Lower leg skin (tissue), 4 donors: ENCODE data around the gene DSPP. TPM values are rescaled to one million over a fixed set of nuclear protein-coding genes. Genes with fewer than 3 reads are reported as not detected.

Experiments used
- DNase-seq, 2 donors: peaks; one replicate each; pipeline ENCODE4 v3.0.0-alpha.2; 2019; ENCODE audit warnings: low spot score in 2 of 2
- H3K4me3 ChIP-seq: fragments of 200-600 bp; sonication (generic); 2 replicates; pipeline ENCODE4 v1.5.1; 2017; ENCODE audit warnings: mild to moderate bottlenecking, low read depth; ENCODE audit not compliant: poor library complexity, severe bottlenecking
- POLR2A ChIP-seq, 2 donors: fragments of 450-650 bp; IDR thresholded peaks; one replicate each; pipeline ENCODE4 v1.6.1; 2016 to 2017; ENCODE audit warnings: antibody characterized with exemption in 2 of 2, mild to moderate bottlenecking in 1 of 2, moderate library complexity in 1 of 2
- WGBS, 2 donors: methylation state at CpG; one replicate each; pipeline ENCODE4 v1.1.5; 2018; 5-methylcytosine and 5-hydroxymethylcytosine counted together
- intact Hi-C: fragments of 100-400 bp; cut with DNase I; formaldehyde crosslinking; loops from one replicate; pipeline ENCODE4 v1.15.0; 2023; ENCODE audit warnings: low total_unique reads
- total RNA-seq, 4 donors: library from RNA; depleted of rRNA; stranded (reverse); fragments of >200 nt; gene quantifications; one replicate each; pipeline ENCODE4 v1.1.0, GENCODE V29; 2016
- TF ChIP-seq, protein P1 (sequence below), 3 donors: fragments of 450-650 bp; IDR thresholded peaks; one replicate each; pipeline ENCODE4 v1.5.1; 2016; ENCODE audit warnings: antibody characterized with exemption in 3 of 3, mild to moderate bottlenecking in 3 of 3, moderate library complexity in 2 of 3

DSPP gene
- total RNA-seq, 4 donors from 2014 or later = not detected

DNA sequence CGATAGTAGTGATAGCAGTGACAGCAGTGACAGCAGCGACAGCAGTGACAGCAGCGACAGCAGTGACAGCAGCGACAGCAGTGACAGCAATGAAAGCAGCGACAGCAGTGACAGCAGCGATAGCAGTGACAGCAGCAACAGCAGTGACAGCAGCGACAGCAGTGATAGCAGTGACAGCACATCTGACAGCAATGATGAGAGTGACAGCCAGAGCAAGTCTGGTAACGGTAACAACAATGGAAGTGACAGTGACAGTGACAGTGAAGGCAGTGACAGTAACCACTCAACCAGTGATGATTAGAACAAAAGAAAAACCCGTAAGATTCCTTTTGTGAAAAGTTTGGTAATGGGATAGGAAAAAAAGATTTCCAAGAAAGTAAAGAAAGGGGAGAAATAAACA is 7.9 kb downstream of the DSPP start:
- DNase-seq = no peak
- intact Hi-C loops = no loop called here
- TF ChIP-seq, protein P1, sequence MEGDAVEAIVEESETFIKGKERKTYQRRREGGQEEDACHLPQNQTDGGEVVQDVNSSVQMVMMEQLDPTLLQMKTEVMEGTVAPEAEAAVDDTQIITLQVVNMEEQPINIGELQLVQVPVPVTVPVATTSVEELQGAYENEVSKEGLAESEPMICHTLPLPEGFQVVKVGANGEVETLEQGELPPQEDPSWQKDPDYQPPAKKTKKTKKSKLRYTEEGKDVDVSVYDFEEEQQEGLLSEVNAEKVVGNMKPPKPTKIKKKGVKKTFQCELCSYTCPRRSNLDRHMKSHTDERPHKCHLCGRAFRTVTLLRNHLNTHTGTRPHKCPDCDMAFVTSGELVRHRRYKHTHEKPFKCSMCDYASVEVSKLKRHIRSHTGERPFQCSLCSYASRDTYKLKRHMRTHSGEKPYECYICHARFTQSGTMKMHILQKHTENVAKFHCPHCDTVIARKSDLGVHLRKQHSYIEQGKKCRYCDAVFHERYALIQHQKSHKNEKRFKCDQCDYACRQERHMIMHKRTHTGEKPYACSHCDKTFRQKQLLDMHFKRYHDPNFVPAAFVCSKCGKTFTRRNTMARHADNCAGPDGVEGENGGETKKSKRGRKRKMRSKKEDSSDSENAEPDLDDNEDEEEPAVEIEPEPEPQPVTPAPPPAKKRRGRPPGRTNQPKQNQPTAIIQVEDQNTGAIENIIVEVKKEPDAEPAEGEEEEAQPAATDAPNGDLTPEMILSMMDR (IDR thresholded peaks at IDR 0.05) = no peak
- no peak for TF ChIP-seq POLR2A (IDR thresholded peaks at IDR 0.05)
- WGBS, 2 donors = 60 to 70% methylated on average over 9 of the region's 9 CpGs
- H3K4me3 ChIP-seq = no peak overlapping the region

DNA sequence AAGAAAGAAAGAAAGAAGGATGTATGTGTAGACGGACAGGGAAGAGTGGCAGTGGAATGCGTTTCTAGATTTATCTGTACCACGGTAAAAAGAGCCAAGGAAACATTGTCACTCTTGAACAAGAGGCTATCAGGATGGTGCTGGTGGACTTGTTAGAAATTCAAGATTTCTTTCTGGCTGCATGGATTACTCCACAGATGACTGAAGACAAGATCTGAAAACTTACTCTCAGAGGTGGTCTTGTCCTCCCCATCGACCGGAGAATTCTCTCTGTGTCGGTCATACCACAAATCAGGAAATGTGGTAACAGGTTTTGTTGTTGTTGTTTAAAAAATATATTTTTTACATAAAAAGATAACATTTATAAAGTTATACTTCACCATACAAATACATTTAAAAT is 11.8 kb downstream of the DSPP start:
- intact Hi-C loops = no loop called here
- WGBS, 2 donors = 76 to 82% methylated on average over 6 of the region's 6 CpGs
- DNase-seq = no peak
- TF ChIP-seq POLR2A (IDR thresholded peaks at IDR 0.05) = no peak
- TF ChIP-seq, protein P1 (IDR thresholded peaks at IDR 0.05) = no peak
- H3K4me3 ChIP-seq = no peak overlapping the region

DNA sequence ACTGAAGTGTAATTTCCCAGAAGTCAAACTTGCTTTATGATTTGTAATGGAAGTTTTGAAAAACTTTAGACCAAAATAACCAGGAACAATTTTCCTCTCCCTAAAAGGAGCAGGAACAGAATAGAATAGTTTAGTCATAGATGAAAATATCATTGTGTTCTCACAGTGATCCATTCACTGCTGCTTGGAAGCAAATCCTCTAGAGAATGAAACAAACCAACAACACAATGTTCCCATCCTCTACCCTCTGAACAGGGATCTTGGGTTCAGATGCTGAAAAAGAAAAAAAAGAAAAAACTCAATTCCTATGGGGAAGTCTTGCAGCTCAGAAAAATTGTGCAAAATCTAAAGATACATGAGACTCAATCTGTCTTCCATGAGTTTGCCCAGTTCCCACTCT is 12.2 kb downstream of the DSPP start:
- intact Hi-C loops = no loop called here
- H3K4me3 ChIP-seq = no peak overlapping the region
- no peak for DNase-seq
- TF ChIP-seq, protein P1 (IDR thresholded peaks at IDR 0.05) = no peak
- TF ChIP-seq POLR2A (IDR thresholded peaks at IDR 0.05) = no peak

DNA sequence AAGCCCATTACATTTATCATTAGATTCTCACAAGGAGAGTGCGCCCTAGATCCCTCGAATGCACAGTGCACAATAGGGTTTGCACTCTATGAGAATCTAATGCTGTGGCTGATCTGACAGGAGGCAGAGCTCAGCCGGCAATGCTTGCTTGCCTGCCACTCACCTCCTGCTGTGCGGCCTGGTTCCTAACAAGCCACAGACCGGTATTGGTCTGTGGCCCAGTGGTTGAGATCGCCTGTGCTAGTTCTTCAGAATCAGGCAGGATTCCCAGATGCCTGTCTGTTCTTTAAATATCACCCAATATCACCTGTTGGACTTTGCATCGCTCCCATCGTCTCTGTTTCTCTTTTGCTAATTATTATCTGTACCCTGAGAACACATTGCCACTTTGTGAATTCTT is 14.0 kb downstream of the DSPP start:
- TF ChIP-seq, protein P1 (IDR thresholded peaks at IDR 0.05) = no peak
- TF ChIP-seq POLR2A (IDR thresholded peaks at IDR 0.05) = no peak
- no peak for DNase-seq
- no peak overlapping the region for H3K4me3 ChIP-seq
- intact Hi-C loops = no loop called here
- 83 to 91% methylated on average over 8 of the region's 8 CpGs for WGBS, 2 donors

DNA sequence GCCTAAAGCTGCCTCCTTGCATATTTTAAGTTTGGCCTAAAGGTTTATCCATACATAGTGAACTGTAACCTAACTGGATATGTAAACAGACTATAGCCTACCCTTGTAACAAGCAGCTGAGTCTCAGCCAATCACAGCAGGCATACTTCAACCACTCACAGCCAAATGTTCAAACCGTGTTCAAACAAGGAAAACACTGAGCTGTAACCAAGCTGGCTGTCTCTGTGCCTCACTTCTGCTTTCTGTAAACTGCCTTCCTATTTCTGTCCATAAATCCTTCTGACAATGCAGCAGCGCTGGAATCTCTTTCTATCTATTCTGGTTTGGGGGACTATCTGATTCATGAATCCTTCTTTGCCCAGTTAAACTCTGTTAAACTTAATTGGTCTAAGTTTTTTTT is 16.4 kb downstream of the DSPP start:
- H3K4me3 ChIP-seq = no peak overlapping the region
- TF ChIP-seq, protein P1 (IDR thresholded peaks at IDR 0.05) = no peak
- 46 to 58% methylated on average over 2 of the region's 2 CpGs for WGBS, 2 donors
- no peak for DNase-seq
- intact Hi-C loops = no loop called here

DNA sequence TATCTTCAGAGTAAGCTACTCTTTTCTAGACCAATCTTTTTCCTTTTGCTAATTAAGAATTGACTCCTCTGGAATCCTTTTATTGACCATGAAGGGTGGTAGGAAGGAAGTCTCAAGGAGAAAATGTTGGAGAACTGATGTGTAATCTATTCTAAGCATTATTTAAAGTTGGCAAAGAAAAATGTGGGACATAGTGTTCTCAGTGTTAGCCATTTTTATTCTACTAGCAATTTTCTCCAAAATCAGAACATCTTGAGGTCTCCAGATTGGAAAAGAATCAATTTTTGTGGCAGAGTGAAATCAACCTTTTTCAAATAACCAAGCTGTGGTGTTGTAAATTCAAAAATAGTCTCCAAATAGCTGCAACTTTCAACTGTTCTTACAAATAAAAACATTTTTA is 23.3 kb downstream of the DSPP start:
- intact Hi-C loops = no loop called here
- H3K4me3 ChIP-seq = no peak overlapping the region
- TF ChIP-seq POLR2A (IDR thresholded peaks at IDR 0.05) = no peak
- TF ChIP-seq, protein P1 (IDR thresholded peaks at IDR 0.05) = no peak
- no peak for DNase-seq
